Tibial nerve (tissue), 4 donors: Measurements from ENCODE around the gene MMP8. TPM values are rescaled to one million over a fixed set of nuclear protein-coding genes. Genes with fewer than 3 reads are reported as not detected.

Experiments
- DNase-seq, 2 donors: peaks; one replicate each; pipeline ENCODE4 v3.0.0-alpha.2; 2019; ENCODE audit warnings: low spot score in 2 of 2
- H3K27ac ChIP-seq, 4 donors: fragments of 200-600 bp; sonication (generic) in 3 of 4; one replicate each; pipeline ENCODE4 v1.5.1; 2017 to 2019; ENCODE audit warnings: mild to moderate bottlenecking in 1 of 4
- H3K27me3 ChIP-seq, 2 donors: fragments of 200-600 bp; sonication (generic) in 1 of 2; one replicate each; pipeline versions ENCODE4 v1.5.1 to v1.6.0; 2017 to 2019
- H3K36me3 ChIP-seq, 3 donors: fragments of 200-600 bp; sonication (generic); one replicate each; pipeline ENCODE4 v1.5.1; 2018 to 2019
- H3K4me1 ChIP-seq, 4 donors: fragments of 200-600 bp; sonication (generic) in 3 of 4; one replicate each; pipeline ENCODE4 v1.5.1; 2017 to 2019
- H3K4me3 ChIP-seq, 4 donors: fragments of 200-600 bp; sonication (generic) in 3 of 4; one replicate each; pipeline ENCODE4 v1.5.1; 2017 to 2019; ENCODE audit warnings: mild to moderate bottlenecking in 1 of 4, moderate library complexity in 1 of 4
- H3K9me3 ChIP-seq, 4 donors: fragments of 200-600 bp; sonication (generic) in 3 of 4; one replicate each; pipeline ENCODE4 v1.5.1; 2017 to 2019
- CTCF ChIP-seq, 5 experiments: fragments of 200-600 bp in 3 of 5; fragments of 450-650 bp in 2 of 5; sonication (generic) in 3 of 5; IDR thresholded peaks; one replicate each; pipeline ENCODE4 v1.5.1; 2016 to 2019; ENCODE audit warnings: antibody characterized with exemption in 5 of 5, mild to moderate bottlenecking in 3 of 5, moderate library complexity in 2 of 5
- EP300 ChIP-seq, 2 donors: sonication (generic); formaldehyde crosslinking; IDR thresholded peaks; one replicate each; pipeline ENCODE4 v1.6.1; 2017; ENCODE audit warnings: antibody characterized with exemption in 2 of 2, mild to moderate bottlenecking in 1 of 2
- POLR2A ChIP-seq, 2 donors: fragments of 450-650 bp; IDR thresholded peaks; one replicate each; pipeline ENCODE4 v1.6.1; 2017; ENCODE audit warnings: antibody characterized with exemption in 2 of 2, mild to moderate bottlenecking in 2 of 2, moderate library complexity in 2 of 2
- WGBS, 2 donors: methylation state at CpG; one replicate each; pipeline ENCODE4 v1.1.5; 2018; 5-methylcytosine and 5-hydroxymethylcytosine counted together
- total RNA-seq, 4 donors: library from RNA; depleted of rRNA; stranded (reverse); fragments of >200 nt; gene quantifications; one replicate each; pipeline ENCODE4 v1.1.0, GENCODE V29; 2016

Gene MMP8
- total RNA-seq, 4 donors from 2014 or later, result not detected

GRCh38 chr11:102704841-102705240, 19.9 kb downstream of the MMP8 start:
- no peaks in the 10 kb centered on the region for H3K27me3 ChIP-seq
- no peak overlapping the region for H3K4me3 ChIP-seq
- no peak overlapping the region for H3K27ac ChIP-seq
- WGBS, 2 donors, result 63 to 75% methylated on average over 3 of the region's 3 CpGs
- no peaks in the 10 kb centered on the region for H3K9me3 ChIP-seq
- TF ChIP-seq CTCF (IDR thresholded peaks at IDR 0.05) (no peak), POLR2A (IDR thresholded peaks at IDR 0.05) (no peak), EP300 (IDR thresholded peaks at IDR 0.05) (no peak)
- no peaks in the 10 kb centered on the region for H3K36me3 ChIP-seq
- no peak for DNase-seq
- H3K4me1 ChIP-seq, result peaks cover 0 to 7% (median 2%) of the 10 kb centered on the region in 4 donors

GRCh38 chr11:102703826-102704493, 20.8 kb downstream of the MMP8 start:
- Histone ChIP-seq H3K27me3 (no peaks in the 10 kb centered on the region), H3K27ac (no peak overlapping the region), H3K36me3 (no peaks in the 10 kb centered on the region), H3K4me3 (no peak overlapping the region), H3K4me1 (peaks cover 0 to 7% (median 2%) of the 10 kb centered on the region in 4 donors), H3K9me3 (no peaks in the 10 kb centered on the region)
- DNase-seq, result no peak
- WGBS, 2 donors, result 86 to 95% methylated on average over 3 of the region's 3 CpGs
- TF ChIP-seq CTCF (IDR thresholded peaks at IDR 0.05), result no peak
- no peak for TF ChIP-seq EP300 (IDR thresholded peaks at IDR 0.05)
- TF ChIP-seq POLR2A (IDR thresholded peaks at IDR 0.05), result no peak

GRCh38 chr11:102695201-102695600, 29.6 kb downstream of the MMP8 start:
- Histone ChIP-seq H3K36me3 (no peaks in the 10 kb centered on the region), H3K4me1 (no peaks in the 10 kb centered on the region), H3K27me3 (no peaks in the 10 kb centered on the region), H3K27ac (no peak overlapping the region), H3K9me3 (no peaks in the 10 kb centered on the region), H3K4me3 (no peak overlapping the region)
- WGBS, 2 donors, result 65 to 66% methylated on average over 3 of the region's 3 CpGs
- TF ChIP-seq CTCF (IDR thresholded peaks at IDR 0.05) (no peak), EP300 (IDR thresholded peaks at IDR 0.05) (no peak), POLR2A (IDR thresholded peaks at IDR 0.05) (no peak)
- DNase-seq, result no peak

GRCh38 chr11:102685754-102686153, 39.0 kb downstream of the MMP8 start:
- no peak for DNase-seq
- Histone ChIP-seq H3K27me3 (no peaks in the 10 kb centered on the region), H3K9me3 (no peaks in the 10 kb centered on the region), H3K4me1 (no peaks in the 10 kb centered on the region), H3K4me3 (no peak overlapping the region), H3K27ac (no peak overlapping the region), H3K36me3 (no peaks in the 10 kb centered on the region)
- 94 to 95% methylated on average over 2 of the region's 2 CpGs for WGBS, 2 donors
- no peak for TF ChIP-seq EP300 (IDR thresholded peaks at IDR 0.05)
- TF ChIP-seq CTCF (IDR thresholded peaks at IDR 0.05), result no peak
- no peak for TF ChIP-seq POLR2A (IDR thresholded peaks at IDR 0.05)

- TF ChIP-seq CTCF (IDR thresholded peaks at IDR 0.05) (no peak), EP300 (IDR thresholded peaks at IDR 0.05) (no peak), POLR2A (IDR thresholded peaks at IDR 0.05) (no peak)
- WGBS, 2 donors, result 44 to 47% methylated on average over 3 of the region's 3 CpGs
- H3K27ac ChIP-seq, result no peak overlapping the region
- H3K9me3 ChIP-seq, result no peaks in the 10 kb centered on the region
- H3K36me3 ChIP-seq, result no peaks in the 10 kb centered on the region
- no peaks in the 10 kb centered on the region for H3K4me1 ChIP-seq
- no peaks in the 10 kb centered on the region for H3K27me3 ChIP-seq
- no peak overlapping the region for H3K4me3 ChIP-seq
- no peak for DNase-seq
These were observed 39.4 kb downstream of the MMP8 start for GRCh38 chr11:102685338-102685737.
